Measurements from ENCODE around the gene FAM3D. TPM values are rescaled to one million over a fixed set of nuclear protein-coding genes. Genes with fewer than 3 reads are reported as not detected.

The FAM3D gene
- total RNA-seq, 6 experiments from 2014 or later, result not detected

DNA sequence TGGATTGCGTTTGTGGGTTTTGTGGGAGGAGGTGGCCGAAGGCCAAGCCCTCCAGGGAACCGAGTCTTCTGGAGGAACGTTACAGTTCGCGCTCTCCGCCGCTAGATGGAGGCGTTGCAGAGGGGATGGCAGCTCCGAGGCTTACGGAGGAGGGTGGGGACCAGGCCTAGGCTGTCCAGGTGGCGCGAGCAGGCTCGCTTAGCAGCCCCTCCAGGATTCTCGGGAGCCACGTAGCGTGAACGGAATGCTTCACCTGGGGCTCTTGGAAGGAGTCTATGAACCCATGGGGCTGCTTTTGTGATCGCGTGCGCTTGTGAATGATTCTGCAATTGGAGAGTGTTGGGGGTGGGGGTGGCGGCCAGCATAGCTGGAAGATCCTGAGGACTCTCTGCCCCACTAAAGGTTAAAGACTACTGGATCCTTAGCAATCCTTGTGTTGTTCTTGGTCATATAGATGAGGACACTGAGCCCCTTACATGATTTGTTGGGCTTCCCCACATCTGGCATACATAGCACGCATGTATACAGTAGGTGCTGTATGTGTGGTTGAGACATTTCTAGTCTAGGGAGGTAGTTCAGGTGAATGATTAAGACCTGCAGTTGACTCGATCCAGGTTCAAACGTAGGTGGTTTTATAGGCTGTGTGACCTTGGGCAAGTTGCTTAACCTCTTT lies 25.7 kb downstream of the FAM3D start:
- Histone ChIP-seq H3K36me3 (no peaks in the 10 kb centered on the region), H3K4me3 (no peak overlapping the region), H3K27me3 (no peaks in the 10 kb centered on the region), H3K9me3 (no peaks in the 10 kb centered on the region), H3K4me1 (peaks cover 0 to 3% (median 2%) of the 10 kb centered on the region in 4 donors), H3K27ac (no peak overlapping the region)
- 1% methylated on average over 16 of the region's 25 CpGs for WGBS (ENCODE audit: insufficient coverage, low coverage, low lambda C conversion rate, missing lambda C conversion rate)
- ATAC-seq (peak; percentile 91 to 99 (median 96)), DNase-seq (peak; percentile 80 to 82 (median 80))
- intact Hi-C loops (cut with DNase I), result loop anchor here in 1 of 2 donors (10.0 kb wide), 1 partner anchor 414 kb away; the partner anchor contains the start of gene CFAP20DC
- no peak for TF ChIP-seq POLR2A (IDR thresholded peaks at IDR 0.05)
- TF ChIP-seq CTCF (IDR thresholded peaks at IDR 0.05), result peak; percentile 84 to 90 (median 88)

GRCh38 chr3:58639842-58640241 lies 26.7 kb downstream of the FAM3D start:
- H3K4me1 ChIP-seq, result peaks cover 0 to 3% (median 2%) of the 10 kb centered on the region in 4 donors
- no peak overlapping the region for H3K27ac ChIP-seq
- no peaks in the 10 kb centered on the region for H3K36me3 ChIP-seq
- 38% methylated on average over 5 of the region's 10 CpGs for WGBS (ENCODE audit: insufficient coverage, low coverage, low lambda C conversion rate, missing lambda C conversion rate)
- H3K4me3 ChIP-seq, result no peak overlapping the region
- H3K27me3 ChIP-seq, result no peaks in the 10 kb centered on the region
- no peaks in the 10 kb centered on the region for H3K9me3 ChIP-seq
- TF ChIP-seq CTCF (IDR thresholded peaks at IDR 0.05) (no peak), POLR2A (IDR thresholded peaks at IDR 0.05) (no peak)
- intact Hi-C loops (cut with DNase I), result loop anchor here in 1 of 2 donors (10.0 kb wide), 1 partner anchor 415 kb away; the partner anchor contains the start of gene CFAP20DC
- DNase-seq (no peak), ATAC-seq (no peak)

DNA sequence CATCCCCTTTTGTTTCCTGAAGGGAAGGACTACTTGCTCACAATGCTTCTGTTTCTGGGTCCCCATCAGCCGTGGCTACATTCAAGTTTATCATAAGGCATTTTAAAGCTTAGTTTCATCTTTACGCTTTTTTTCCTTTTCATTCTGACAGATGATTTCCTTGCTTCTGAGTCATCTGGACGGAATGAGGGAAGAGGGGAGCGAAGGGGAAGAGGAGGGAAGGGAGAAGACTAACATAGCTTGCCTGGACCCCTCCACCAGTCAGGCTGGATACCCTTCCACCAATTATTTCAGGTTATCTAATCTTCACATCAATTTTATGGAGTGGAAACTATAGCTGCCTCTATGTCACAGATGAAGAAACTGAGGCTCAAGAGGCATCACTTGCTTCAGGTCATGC lies 27.6 kb downstream of the FAM3D start:
- H3K27ac ChIP-seq, result no peak overlapping the region
- peaks cover 0 to 3% (median 2%) of the 10 kb centered on the region in 4 donors for H3K4me1 ChIP-seq
- DNase-seq (no peak), ATAC-seq (no peak)
- no peaks in the 10 kb centered on the region for H3K27me3 ChIP-seq
- no peaks in the 10 kb centered on the region for H3K36me3 ChIP-seq
- TF ChIP-seq CTCF (IDR thresholded peaks at IDR 0.05) (no peak), POLR2A (IDR thresholded peaks at IDR 0.05) (no peak)
- H3K9me3 ChIP-seq, result no peaks in the 10 kb centered on the region
- WGBS (ENCODE audit: insufficient coverage, low coverage, low lambda C conversion rate, missing lambda C conversion rate), result 48% methylated on average over 4 of the region's 4 CpGs
- no peak overlapping the region for H3K4me3 ChIP-seq
- intact Hi-C loops (cut with DNase I), result no loop called here

- DNase-seq, result no peak
- Histone ChIP-seq H3K36me3 (no peaks in the 10 kb centered on the region), H3K4me1 (peaks cover 0 to 3% (median 2%) of the 10 kb centered on the region in 4 donors), H3K4me3 (no peak overlapping the region), H3K9me3 (no peaks in the 10 kb centered on the region), H3K27ac (no peak overlapping the region), H3K27me3 (no peaks in the 10 kb centered on the region)
- intact Hi-C loops (cut with DNase I), result no loop called here
- no peak for TF ChIP-seq CTCF (IDR thresholded peaks at IDR 0.05)
- TF ChIP-seq POLR2A (IDR thresholded peaks at IDR 0.05), result no peak
- 46% methylated on average over 5 of the region's 6 CpGs for WGBS (ENCODE audit: insufficient coverage, low coverage, low lambda C conversion rate, missing lambda C conversion rate)
- ATAC-seq, result no peak
Measured at GRCh38 chr3:58638591-58638990, 28.0 kb downstream of the FAM3D start.
